ENCODE data around the gene CTDSPL. TPM values are rescaled to one million over a fixed set of nuclear protein-coding genes. Genes with fewer than 3 reads are reported as not detected.

The CTDSPL gene
- total and polyA plus RNA-seq, 10 of the 15 experiments (the other 5 are each of a cell fraction or from before 2014, with no cell fraction given): 0.05 to 0.51 (median 0.18) TPM; not detected in 6

DNA sequence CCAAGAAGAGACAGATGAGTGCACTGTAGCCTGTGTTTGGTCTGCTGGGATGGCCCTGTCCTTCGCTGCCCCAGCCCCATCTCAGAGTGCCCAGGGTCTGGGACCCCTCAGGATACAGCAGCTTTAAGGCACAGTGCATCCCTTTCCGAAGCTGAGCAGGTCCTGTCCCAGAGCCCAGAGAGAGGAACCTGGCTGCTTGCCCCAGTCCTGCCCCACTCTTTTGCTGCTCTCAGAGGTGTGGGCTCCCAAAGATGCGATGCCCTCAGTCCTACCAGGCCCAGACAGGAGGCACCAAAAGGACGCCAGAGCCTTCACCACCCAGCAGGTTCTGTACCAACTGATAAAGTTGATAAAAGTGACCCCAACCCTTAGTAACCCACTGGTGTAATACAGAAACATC lies 159.5 kb downstream of the CTDSPL start (continued):
- TF ChIP-seq, protein P1, sequence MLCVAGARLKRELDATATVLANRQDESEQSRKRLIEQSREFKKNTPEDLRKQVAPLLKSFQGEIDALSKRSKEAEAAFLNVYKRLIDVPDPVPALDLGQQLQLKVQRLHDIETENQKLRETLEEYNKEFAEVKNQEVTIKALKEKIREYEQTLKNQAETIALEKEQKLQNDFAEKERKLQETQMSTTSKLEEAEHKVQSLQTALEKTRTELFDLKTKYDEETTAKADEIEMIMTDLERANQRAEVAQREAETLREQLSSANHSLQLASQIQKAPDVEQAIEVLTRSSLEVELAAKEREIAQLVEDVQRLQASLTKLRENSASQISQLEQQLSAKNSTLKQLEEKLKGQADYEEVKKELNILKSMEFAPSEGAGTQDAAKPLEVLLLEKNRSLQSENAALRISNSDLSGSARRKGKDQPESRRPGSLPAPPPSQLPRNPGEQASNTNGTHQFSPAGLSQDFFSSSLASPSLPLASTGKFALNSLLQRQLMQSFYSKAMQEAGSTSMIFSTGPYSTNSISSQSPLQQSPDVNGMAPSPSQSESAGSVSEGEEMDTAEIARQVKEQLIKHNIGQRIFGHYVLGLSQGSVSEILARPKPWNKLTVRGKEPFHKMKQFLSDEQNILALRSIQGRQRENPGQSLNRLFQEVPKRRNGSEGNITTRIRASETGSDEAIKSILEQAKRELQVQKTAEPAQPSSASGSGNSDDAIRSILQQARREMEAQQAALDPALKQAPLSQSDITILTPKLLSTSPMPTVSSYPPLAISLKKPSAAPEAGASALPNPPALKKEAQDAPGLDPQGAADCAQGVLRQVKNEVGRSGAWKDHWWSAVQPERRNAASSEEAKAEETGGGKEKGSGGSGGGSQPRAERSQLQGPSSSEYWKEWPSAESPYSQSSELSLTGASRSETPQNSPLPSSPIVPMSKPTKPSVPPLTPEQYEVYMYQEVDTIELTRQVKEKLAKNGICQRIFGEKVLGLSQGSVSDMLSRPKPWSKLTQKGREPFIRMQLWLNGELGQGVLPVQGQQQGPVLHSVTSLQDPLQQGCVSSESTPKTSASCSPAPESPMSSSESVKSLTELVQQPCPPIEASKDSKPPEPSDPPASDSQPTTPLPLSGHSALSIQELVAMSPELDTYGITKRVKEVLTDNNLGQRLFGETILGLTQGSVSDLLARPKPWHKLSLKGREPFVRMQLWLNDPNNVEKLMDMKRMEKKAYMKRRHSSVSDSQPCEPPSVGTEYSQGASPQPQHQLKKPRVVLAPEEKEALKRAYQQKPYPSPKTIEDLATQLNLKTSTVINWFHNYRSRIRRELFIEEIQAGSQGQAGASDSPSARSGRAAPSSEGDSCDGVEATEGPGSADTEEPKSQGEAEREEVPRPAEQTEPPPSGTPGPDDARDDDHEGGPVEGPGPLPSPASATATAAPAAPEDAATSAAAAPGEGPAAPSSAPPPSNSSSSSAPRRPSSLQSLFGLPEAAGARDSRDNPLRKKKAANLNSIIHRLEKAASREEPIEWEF (IDR thresholded peaks at IDR 0.05; ENCODE audit: insufficient replicate concordance, low read depth, low read length): no peak
- TF ChIP-seq HDGF (IDR thresholded peaks at IDR 0.05): no peak
- TF ChIP-seq, protein P2, sequence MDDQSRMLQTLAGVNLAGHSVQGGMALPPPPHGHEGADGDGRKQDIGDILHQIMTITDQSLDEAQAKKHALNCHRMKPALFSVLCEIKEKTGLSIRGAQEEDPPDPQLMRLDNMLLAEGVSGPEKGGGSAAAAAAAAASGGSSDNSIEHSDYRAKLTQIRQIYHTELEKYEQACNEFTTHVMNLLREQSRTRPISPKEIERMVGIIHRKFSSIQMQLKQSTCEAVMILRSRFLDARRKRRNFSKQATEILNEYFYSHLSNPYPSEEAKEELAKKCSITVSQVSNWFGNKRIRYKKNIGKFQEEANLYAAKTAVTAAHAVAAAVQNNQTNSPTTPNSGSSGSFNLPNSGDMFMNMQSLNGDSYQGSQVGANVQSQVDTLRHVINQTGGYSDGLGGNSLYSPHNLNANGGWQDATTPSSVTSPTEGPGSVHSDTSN (IDR thresholded peaks at IDR 0.05; ENCODE audit: insufficient replicate concordance, low read depth, low read length): no peak
- TF ChIP-seq, protein P3, sequence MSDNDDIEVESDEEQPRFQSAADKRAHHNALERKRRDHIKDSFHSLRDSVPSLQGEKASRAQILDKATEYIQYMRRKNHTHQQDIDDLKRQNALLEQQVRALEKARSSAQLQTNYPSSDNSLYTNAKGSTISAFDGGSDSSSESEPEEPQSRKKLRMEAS (IDR thresholded peaks at IDR 0.05; ENCODE audit: low read depth, low read length): no peak
- TF ChIP-seq, protein P4, sequence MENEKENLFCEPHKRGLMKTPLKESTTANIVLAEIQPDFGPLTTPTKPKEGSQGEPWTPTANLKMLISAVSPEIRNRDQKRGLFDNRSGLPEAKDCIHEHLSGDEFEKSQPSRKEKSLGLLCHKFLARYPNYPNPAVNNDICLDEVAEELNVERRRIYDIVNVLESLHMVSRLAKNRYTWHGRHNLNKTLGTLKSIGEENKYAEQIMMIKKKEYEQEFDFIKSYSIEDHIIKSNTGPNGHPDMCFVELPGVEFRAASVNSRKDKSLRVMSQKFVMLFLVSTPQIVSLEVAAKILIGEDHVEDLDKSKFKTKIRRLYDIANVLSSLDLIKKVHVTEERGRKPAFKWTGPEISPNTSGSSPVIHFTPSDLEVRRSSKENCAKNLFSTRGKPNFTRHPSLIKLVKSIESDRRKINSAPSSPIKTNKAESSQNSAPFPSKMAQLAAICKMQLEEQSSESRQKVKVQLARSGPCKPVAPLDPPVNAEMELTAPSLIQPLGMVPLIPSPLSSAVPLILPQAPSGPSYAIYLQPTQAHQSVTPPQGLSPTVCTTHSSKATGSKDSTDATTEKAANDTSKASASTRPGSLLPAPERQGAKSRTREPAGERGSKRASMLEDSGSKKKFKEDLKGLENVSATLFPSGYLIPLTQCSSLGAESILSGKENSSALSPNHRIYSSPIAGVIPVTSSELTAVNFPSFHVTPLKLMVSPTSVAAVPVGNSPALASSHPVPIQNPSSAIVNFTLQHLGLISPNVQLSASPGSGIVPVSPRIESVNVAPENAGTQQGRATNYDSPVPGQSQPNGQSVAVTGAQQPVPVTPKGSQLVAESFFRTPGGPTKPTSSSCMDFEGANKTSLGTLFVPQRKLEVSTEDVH (IDR thresholded peaks at IDR 0.05; ENCODE audit: low read depth, partially characterized antibody): no peak
- TF ChIP-seq, protein P5, sequence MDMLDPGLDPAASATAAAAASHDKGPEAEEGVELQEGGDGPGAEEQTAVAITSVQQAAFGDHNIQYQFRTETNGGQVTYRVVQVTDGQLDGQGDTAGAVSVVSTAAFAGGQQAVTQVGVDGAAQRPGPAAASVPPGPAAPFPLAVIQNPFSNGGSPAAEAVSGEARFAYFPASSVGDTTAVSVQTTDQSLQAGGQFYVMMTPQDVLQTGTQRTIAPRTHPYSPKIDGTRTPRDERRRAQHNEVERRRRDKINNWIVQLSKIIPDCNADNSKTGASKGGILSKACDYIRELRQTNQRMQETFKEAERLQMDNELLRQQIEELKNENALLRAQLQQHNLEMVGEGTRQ (IDR thresholded peaks at IDR 0.05; ENCODE audit: borderline replicate concordance, low read depth, low read length): no peak
- TF ChIP-seq, protein P6, sequence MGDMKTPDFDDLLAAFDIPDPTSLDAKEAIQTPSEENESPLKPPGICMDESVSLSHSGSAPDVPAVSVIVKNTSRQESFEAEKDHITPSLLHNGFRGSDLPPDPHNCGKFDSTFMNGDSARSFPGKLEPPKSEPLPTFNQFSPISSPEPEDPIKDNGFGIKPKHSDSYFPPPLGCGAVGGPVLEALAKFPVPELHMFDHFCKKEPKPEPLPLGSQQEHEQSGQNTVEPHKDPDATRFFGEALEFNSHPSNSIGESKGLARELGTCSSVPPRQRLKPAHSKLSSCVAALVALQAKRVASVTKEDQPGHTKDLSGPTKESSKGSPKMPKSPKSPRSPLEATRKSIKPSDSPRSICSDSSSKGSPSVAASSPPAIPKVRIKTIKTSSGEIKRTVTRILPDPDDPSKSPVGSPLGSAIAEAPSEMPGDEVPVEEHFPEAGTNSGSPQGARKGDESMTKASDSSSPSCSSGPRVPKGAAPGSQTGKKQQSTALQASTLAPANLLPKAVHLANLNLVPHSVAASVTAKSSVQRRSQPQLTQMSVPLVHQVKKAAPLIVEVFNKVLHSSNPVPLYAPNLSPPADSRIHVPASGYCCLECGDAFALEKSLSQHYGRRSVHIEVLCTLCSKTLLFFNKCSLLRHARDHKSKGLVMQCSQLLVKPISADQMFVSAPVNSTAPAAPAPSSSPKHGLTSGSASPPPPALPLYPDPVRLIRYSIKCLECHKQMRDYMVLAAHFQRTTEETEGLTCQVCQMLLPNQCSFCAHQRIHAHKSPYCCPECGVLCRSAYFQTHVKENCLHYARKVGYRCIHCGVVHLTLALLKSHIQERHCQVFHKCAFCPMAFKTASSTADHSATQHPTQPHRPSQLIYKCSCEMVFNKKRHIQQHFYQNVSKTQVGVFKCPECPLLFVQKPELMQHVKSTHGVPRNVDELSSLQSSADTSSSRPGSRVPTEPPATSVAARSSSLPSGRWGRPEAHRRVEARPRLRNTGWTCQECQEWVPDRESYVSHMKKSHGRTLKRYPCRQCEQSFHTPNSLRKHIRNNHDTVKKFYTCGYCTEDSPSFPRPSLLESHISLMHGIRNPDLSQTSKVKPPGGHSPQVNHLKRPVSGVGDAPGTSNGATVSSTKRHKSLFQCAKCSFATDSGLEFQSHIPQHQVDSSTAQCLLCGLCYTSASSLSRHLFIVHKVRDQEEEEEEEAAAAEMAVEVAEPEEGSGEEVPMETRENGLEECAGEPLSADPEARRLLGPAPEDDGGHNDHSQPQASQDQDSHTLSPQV (IDR thresholded peaks at IDR 0.05): no peak
- no peak for TF ChIP-seq RUNX3 (IDR thresholded peaks at IDR 0.05; ENCODE audit: low read length)
- no peak for TF ChIP-seq GABPA (IDR thresholded peaks at IDR 0.05; ENCODE audit: low read depth)
- TF ChIP-seq, protein P7, sequence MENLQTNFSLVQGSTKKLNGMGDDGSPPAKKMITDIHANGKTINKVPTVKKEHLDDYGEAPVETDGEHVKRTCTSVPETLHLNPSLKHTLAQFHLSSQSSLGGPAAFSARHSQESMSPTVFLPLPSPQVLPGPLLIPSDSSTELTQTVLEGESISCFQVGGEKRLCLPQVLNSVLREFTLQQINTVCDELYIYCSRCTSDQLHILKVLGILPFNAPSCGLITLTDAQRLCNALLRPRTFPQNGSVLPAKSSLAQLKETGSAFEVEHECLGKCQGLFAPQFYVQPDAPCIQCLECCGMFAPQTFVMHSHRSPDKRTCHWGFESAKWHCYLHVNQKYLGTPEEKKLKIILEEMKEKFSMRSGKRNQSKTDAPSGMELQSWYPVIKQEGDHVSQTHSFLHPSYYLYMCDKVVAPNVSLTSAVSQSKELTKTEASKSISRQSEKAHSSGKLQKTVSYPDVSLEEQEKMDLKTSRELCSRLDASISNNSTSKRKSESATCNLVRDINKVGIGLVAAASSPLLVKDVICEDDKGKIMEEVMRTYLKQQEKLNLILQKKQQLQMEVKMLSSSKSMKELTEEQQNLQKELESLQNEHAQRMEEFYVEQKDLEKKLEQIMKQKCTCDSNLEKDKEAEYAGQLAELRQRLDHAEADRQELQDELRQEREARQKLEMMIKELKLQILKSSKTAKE (IDR thresholded peaks at IDR 0.05; ENCODE audit: low read depth, poor library complexity, severe bottlenecking): no peak
- no peak for TF ChIP-seq KLF5 (IDR thresholded peaks at IDR 0.05; ENCODE audit: partially characterized antibody)

Data from GM12878 (cell line).